HepG2 (cell line): Measurements from ENCODE around the gene KAZN. TPM values are rescaled to one million over a fixed set of nuclear protein-coding genes. Genes with fewer than 3 reads are reported as not detected.

Experiments used
- ATAC-seq: fragments of 200-7000 bp; cut with Tn5 transposase; 3 replicates; pipeline ENCODE4 v1.9.1; 2020; ENCODE audit warnings: mild to moderate bottlenecking, moderate library complexity
- BruUV-seq: library from RNA; stranded (reverse); fragments of 400-500 nt; replicated peaks from 2 replicates; lab custom pipeline; 2021; lab: Mats Ljungman, UMichigan
- CTCF ChIA-PET: fragments of 300-600 bp; formaldehyde crosslinking; extraction: SDS; loops from one replicate; lab custom pipeline; 2021; ENCODE audit warnings: low total read pairs, inconsistent platforms, low intra/inter-chr PET ratio; lab: Yijun Ruan, JAX
- POLR2A ChIA-PET: fragments of 350-600 bp; sonication (Branson Sonifier 250); formaldehyde crosslinking; loops from one replicate; lab custom pipeline; 2020; ENCODE audit warnings: antibody characterized with exemption, inconsistent platforms; lab: Yijun Ruan, JAX
- DNase-seq: peaks from one replicate; pipeline ENCODE4 v3.0.0-alpha.2; 2015; ENCODE audit warnings: low spot score
- FAIRE-seq: peaks from 3 replicates; lab custom pipeline; 2011; peaks lifted over from hg19 to GRCh38; lab: Jason Lieb, UNC
- H2AFZ ChIP-seq: one replicate; pipeline ENCODE4 v1.6.1; 2011; ENCODE audit warnings: low read length, inconsistent platforms
- H3K27ac ChIP-seq: fragments of 300-600 bp; 3 replicates; pipeline ENCODE4 v1.8.0; 2011; ENCODE audit warnings: mixed run types, mild to moderate bottlenecking, mixed read lengths, low read length, inconsistent platforms; ENCODE audit not compliant: insufficient read depth; ENCODE audit errors: extremely low read length
- H3K27me3 ChIP-seq, 2 experiments: fragments of 200-600 bp in 1 of 2; 2 replicates in 1 of 2; 3 replicates in 1 of 2; pipeline versions ENCODE4 v1.6.0 to v1.8.0; 2011; ENCODE audit warnings: low read length in 2 of 2, mild to moderate bottlenecking in 2 of 2, moderate library complexity in 2 of 2, inconsistent platforms in 1 of 2; ENCODE audit not compliant: insufficient read depth in 2 of 2, control insufficient read depth in 1 of 2
- H3K36me3 ChIP-seq, 2 experiments: fragments of 200-600 bp in 1 of 2; replicated peaks in 1 of 2; 2 replicates in 1 of 2; 3 replicates in 1 of 2; pipeline versions ENCODE4 v1.5.1 to v1.8.0; 2011; ENCODE audit warnings: low read length in 2 of 2, inconsistent platforms in 1 of 2; ENCODE audit not compliant: insufficient read depth in 2 of 2, control insufficient read depth in 1 of 2
- H3K4me1 ChIP-seq: 2 replicates; pipeline ENCODE4 v1.5.1; 2012; ENCODE audit warnings: low read length, inconsistent platforms; ENCODE audit not compliant: insufficient read depth
- H3K4me2 ChIP-seq: 2 replicates; pipeline ENCODE4 v1.6.0; 2011; ENCODE audit warnings: low read depth, low read length, inconsistent platforms
- H3K4me3 ChIP-seq, 3 experiments: fragments of 200-600 bp in 1 of 3; sonication (generic), shearing (Covaris generic) in 1 of 3; replicated peaks in 1 of 3; 2 replicates each; pipeline ENCODE4 v1.5.1; 2011 to 2016; ENCODE audit warnings: low read length in 3 of 3, inconsistent platforms in 2 of 3, low read depth in 2 of 3, mild to moderate bottlenecking in 2 of 3, control low read depth in 1 of 3, mixed read lengths in 1 of 3; ENCODE audit not compliant: insufficient read depth in 1 of 3
- H3K79me2 ChIP-seq: one replicate; pipeline ENCODE4 v1.6.1; 2011; ENCODE audit warnings: low read length, inconsistent platforms; ENCODE audit not compliant: insufficient read depth
- H3K9ac ChIP-seq: 2 replicates; pipeline ENCODE4 v1.6.0; 2011; ENCODE audit warnings: mild to moderate bottlenecking, low read depth, low read length, inconsistent platforms; ENCODE audit not compliant: insufficient read depth
- H3K9me3 ChIP-seq: 2 replicates; pipeline ENCODE4 v1.5.1; 2012; ENCODE audit warnings: mild to moderate bottlenecking, low read length
- H4K20me1 ChIP-seq: 2 replicates; pipeline ENCODE4 v1.6.0; 2011; ENCODE audit warnings: inconsistent platforms, mild to moderate bottlenecking, low read length, moderate library complexity; ENCODE audit not compliant: insufficient read depth
- MTA3 ChIP-seq: sonication (generic); formaldehyde crosslinking; IDR thresholded peaks from 2 replicates; pipeline ENCODE4 v1.4.0; 2020; ENCODE audit warnings: missing genetic modification reagents
- NR2F1 ChIP-seq, 2 experiments: fragments of 450-650 bp in 1 of 2; formaldehyde crosslinking in 1 of 2; IDR thresholded peaks; 2 replicates each; pipeline versions ENCODE4 v1.5.0 to v1.6.1; 2016 to 2020; ENCODE audit warnings: mild to moderate bottlenecking in 1 of 2, missing compliant biosample characterization in 1 of 2, missing genetic modification reagents in 1 of 2, moderate library complexity in 1 of 2
- PAXIP1 ChIP-seq: sonication (generic); formaldehyde crosslinking; conservative IDR thresholded peaks from 2 replicates; pipeline ENCODE4 v1.4.0; 2020; ENCODE audit warnings: mild to moderate bottlenecking, missing genetic modification reagents, moderate library complexity
- ZNF326 ChIP-seq: sonication (generic); formaldehyde crosslinking; IDR thresholded peaks from 2 replicates; pipeline ENCODE4 v1.4.0; 2020; ENCODE audit warnings: missing genetic modification reagents, borderline replicate concordance
- ZNF703 ChIP-seq: sonication (generic); formaldehyde crosslinking; IDR thresholded peaks from 2 replicates; pipeline ENCODE4 v1.5.1; 2020; ENCODE audit warnings: missing genetic modification reagents, mild to moderate bottlenecking, moderate library complexity, borderline replicate concordance
- WGBS: methylation state at CpG from one replicate; pipeline ENCODE4 v1.1.6; 2017; ENCODE audit warnings: low lambda C conversion rate; 5-methylcytosine and 5-hydroxymethylcytosine counted together
- in situ Hi-C: cut with HindIII; loops from 2 replicates; pipeline ENCODE4 v1.10.0; 2017; ENCODE audit warnings: low pct_unique_long_range_greater_than_20kb; ENCODE audit not compliant: extremely low pct_ligation_motif_present
- intact Hi-C: fragments of 100-400 bp; cut with micrococcal nuclease; formaldehyde crosslinking; loops from one replicate; pipeline ENCODE4 v1.10.0; 2022; ENCODE audit not compliant: unreplicated experiment
- polyA plus RNA-seq, 8 experiments: library from polyadenylated mRNA; depleted of rRNA in 3 of 8; stranded (reverse) in 7 of 8; unstranded in 1 of 8; fragments of >200 nt; fragmentation: Illumina TruSeq in 4 of 8; extraction: Trizol in 4 of 8; gene quantifications; 2 replicates each; pipeline versions ENCODE4 v1.2.1 to v1.2.3, GENCODE V29; 2011 to 2016; ENCODE audit warnings: low read depth in 4 of 8, missing spikeins in 1 of 8, mixed read lengths in 1 of 8; ENCODE audit not compliant: insufficient read depth in 1 of 8
- total RNA-seq, 5 experiments: library from RNA; depleted of rRNA; stranded (reverse); fragments of >200 nt; fragmentation: Illumina TruSeq; extraction: Trizol; gene quantifications; 2 replicates each; pipeline ENCODE4 v1.2.3, GENCODE V29; 2016; ENCODE audit warnings: low read depth in 1 of 5
- TF ChIP-seq, protein P1 (sequence below): sonication (generic); formaldehyde crosslinking; IDR thresholded peaks from 2 replicates; pipeline ENCODE4 v1.4.0; 2020; ENCODE audit warnings: missing genetic modification reagents, borderline replicate concordance

The KAZN gene
- total and polyA plus RNA-seq, 2 of the 13 experiments (the other 11 are each of a cell fraction or from before 2014, with no cell fraction given) = 10.4 to 13.5 TPM

DNA sequence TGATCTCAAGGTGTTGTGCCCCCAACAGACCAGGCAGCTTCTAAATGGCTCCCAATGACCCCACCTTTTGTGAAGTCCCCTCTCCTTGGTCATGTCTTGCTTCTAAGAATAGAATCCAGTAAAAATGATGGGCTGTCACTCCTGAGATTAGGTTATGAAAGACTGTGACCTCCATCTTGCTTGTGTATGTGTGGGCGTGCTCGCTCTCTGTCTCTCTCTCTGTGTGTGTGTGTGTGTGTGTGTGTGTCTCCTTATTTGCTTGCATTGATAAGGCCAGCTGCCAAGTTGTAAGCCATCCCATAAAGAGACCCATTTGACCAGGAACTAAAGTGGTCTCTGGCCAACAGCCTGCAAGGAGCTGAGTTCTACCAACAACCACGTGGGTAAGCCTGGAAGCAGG is 532.1 kb downstream of the KAZN start (continued):
- TF ChIP-seq PAXIP1 (CRISPR knock-in tag) (no peak), ZNF326 (CRISPR knock-in tag) (no peak)

- FAIRE-seq = no peak
Measured at GRCh38 chr1:15132965-15133364, 534.5 kb downstream of the KAZN start.

More at GRCh38 chr1:15132965-15133364, 534.5 kb downstream of the KAZN start:
- CTCF ChIA-PET = no interaction called here
- no peaks in the 10 kb centered on the region for H3K9me3 ChIP-seq
- H3K27me3 ChIP-seq = no peaks in the 10 kb centered on the region
- H3K9ac ChIP-seq = no peak overlapping the region
- no peak overlapping the region for H3K27ac ChIP-seq
- no peaks in the 10 kb centered on the region for H3K79me2 ChIP-seq
- no peak overlapping the region for H3K4me2 ChIP-seq
- TF ChIP-seq NR2F1 (CRISPR knock-in tag; IDR thresholded peaks at IDR 0.05) (no peak), MTA3 (CRISPR knock-in tag) (no peak), ZNF703 (no peak)
- TF ChIP-seq, protein P1, sequence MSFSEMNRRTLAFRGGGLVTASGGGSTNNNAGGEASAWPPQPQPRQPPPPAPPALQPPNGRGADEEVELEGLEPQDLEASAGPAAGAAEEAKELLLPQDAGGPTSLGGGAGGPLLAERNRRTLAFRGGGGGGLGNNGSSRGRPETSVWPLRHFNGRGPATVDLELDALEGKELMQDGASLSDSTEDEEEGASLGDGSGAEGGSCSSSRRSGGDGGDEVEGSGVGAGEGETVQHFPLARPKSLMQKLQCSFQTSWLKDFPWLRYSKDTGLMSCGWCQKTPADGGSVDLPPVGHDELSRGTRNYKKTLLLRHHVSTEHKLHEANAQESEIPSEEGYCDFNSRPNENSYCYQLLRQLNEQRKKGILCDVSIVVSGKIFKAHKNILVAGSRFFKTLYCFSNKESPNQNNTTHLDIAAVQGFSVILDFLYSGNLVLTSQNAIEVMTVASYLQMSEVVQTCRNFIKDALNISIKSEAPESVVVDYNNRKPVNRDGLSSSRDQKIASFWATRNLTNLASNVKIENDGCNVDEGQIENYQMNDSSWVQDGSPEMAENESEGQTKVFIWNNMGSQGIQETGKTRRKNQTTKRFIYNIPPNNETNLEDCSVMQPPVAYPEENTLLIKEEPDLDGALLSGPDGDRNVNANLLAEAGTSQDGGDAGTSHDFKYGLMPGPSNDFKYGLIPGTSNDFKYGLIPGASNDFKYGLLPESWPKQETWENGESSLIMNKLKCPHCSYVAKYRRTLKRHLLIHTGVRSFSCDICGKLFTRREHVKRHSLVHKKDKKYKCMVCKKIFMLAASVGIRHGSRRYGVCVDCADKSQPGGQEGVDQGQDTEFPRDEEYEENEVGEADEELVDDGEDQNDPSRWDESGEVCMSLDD (CRISPR knock-in tag) = no peak
- H3K4me1 ChIP-seq = peaks cover 19% of the 10 kb centered on the region
- H2AFZ ChIP-seq = no peak overlapping the region
- in situ Hi-C loops (no loop called here), intact Hi-C loops (no loop called here)
- WGBS = 79% methylated on average over 2 of the region's 2 CpGs
- BruUV-seq = no TSS peak
- H3K4me3 ChIP-seq = no peak overlapping the region
- H4K20me1 ChIP-seq = no peaks in the 10 kb centered on the region
- H3K36me3 ChIP-seq = no peaks in the 10 kb centered on the region
- POLR2A ChIA-PET = no interaction called here
- DNase-seq = no peak
- no peak for ATAC-seq
